Measurements from ENCODE around the gene B3GALT6. TPM values are rescaled to one million over a fixed set of nuclear protein-coding genes. Genes with fewer than 3 reads are reported as not detected.

B3GALT6 gene
- total RNA-seq, 5 donors from 2014 or later (not counting 1 experiment from before 2014, with no cell fraction given), result 10.0 to 30.4 (median 25.1) TPM

GRCh38 chr1:1215881-1216605 lies 16.0 kb upstream of the B3GALT6 start:
- peaks cover 13 to 93% of the 10 kb centered on the region in 2 experiments for H3K4me1 ChIP-seq (ENCODE audit: control insufficient read depth in 1 of 2, extremely low read depth in 1 of 2, insufficient read depth in 2 of 2, low read length in 2 of 2)
- H3K36me3 Mint-ChIP-seq, result peaks cover 20% of the 10 kb centered on the region
- peak overlapping the region in 1 of 3 donors; percentile 65 for H3K4me3 Mint-ChIP-seq
- 90% methylated on average over 18 of the region's 21 CpGs for WGBS (ENCODE audit: insufficient coverage)
- no peaks in the 10 kb centered on the region for H3K9me3 Mint-ChIP-seq
- H3K27me3 Mint-ChIP-seq, result no peaks in the 10 kb centered on the region
- CTCF ChIA-PET, result no interaction called here
- POLR2A ChIA-PET, result no interaction called here
- DNase-seq (no peak), ATAC-seq (replicated peaks in 1 of 4) (no peak)
- H3K27me3 ChIP-seq (replicated peaks in 1 of 2; ENCODE audit: control insufficient read depth in 2 of 2, extremely low read depth in 1 of 2, insufficient read depth in 2 of 2, low read length in 1 of 2), result no peaks in the 10 kb centered on the region
- H3K9me3 ChIP-seq, result no peaks in the 10 kb centered on the region
- H3K36me3 ChIP-seq (ENCODE audit: control insufficient read depth in 2 of 2, extremely low read depth in 1 of 2, insufficient read depth in 1 of 2, low read length in 1 of 2), result peaks cover 9 to 32% of the 10 kb centered on the region in 2 donors
- H3K4me3 ChIP-seq (ENCODE audit: control insufficient read depth in 1 of 2, extremely low read depth in 1 of 2, low read length in 1 of 2), result no peak overlapping the region
- H3K27ac Mint-ChIP-seq, result peak overlapping the region; percentile 90 to 96
- H3K4me1 Mint-ChIP-seq, result peaks cover 17 to 50% (median 31%) of the 10 kb centered on the region in 3 donors
- H3K27ac ChIP-seq (ENCODE audit: low read length), result peak overlapping the region; percentile 81

- CTCF ChIA-PET, result interaction anchor here in 1 of 2 donors (0.7 kb wide), 1 partner anchor 16 kb away, joined by 3 read pairs; no protein-coding TSS in a partner anchor
- Histone ChIP-seq H3K27ac (ENCODE audit: low read length) (peak overlapping the region; percentile 81), H3K4me1 (ENCODE audit: control insufficient read depth in 1 of 2, extremely low read depth in 1 of 2, insufficient read depth in 2 of 2, low read length in 2 of 2) (peaks cover 13 to 89% of the 10 kb centered on the region in 2 experiments), H3K9me3 (no peaks in the 10 kb centered on the region), H3K4me3 (ENCODE audit: control insufficient read depth in 1 of 2, extremely low read depth in 1 of 2, low read length in 1 of 2) (no peak overlapping the region), H3K27me3 (replicated peaks in 1 of 2; ENCODE audit: control insufficient read depth in 2 of 2, extremely low read depth in 1 of 2, insufficient read depth in 2 of 2, low read length in 1 of 2) (no peaks in the 10 kb centered on the region), H3K36me3 (ENCODE audit: control insufficient read depth in 2 of 2, extremely low read depth in 1 of 2, insufficient read depth in 1 of 2, low read length in 1 of 2) (peaks cover 9 to 41% of the 10 kb centered on the region in 2 donors)
- WGBS (ENCODE audit: insufficient coverage), result 82% methylated on average over 64 of the region's 74 CpGs
- Mint-ChIP-seq H3K27me3 (no peaks in the 10 kb centered on the region), H3K9me3 (no peaks in the 10 kb centered on the region), H3K27ac (peak overlapping the region; percentile 90 to 96), H3K4me1 (peaks cover 17 to 48% (median 29%) of the 10 kb centered on the region in 3 donors), H3K4me3 (peak overlapping the region; percentile 21 to 55 (median 31)), H3K36me3 (peaks cover 24% of the 10 kb centered on the region)
- DNase-seq (peak in 19 of 35 experiments; percentile 30 to 73 (median 44)), ATAC-seq (replicated peaks in 1 of 4) (peak in 3 of 4 experiments; percentile 12 to 30 (median 25))
- POLR2A ChIA-PET, result no interaction called here
These were observed 15.0 kb upstream of the B3GALT6 start for GRCh38 chr1:1216770-1217620.

GRCh38 chr1:1217621-1218523 lies 14.2 kb upstream of the B3GALT6 start:
- Histone ChIP-seq H3K4me3 (ENCODE audit: control insufficient read depth in 1 of 2, extremely low read depth in 1 of 2, low read length in 1 of 2) (no peak overlapping the region), H3K27me3 (replicated peaks in 1 of 2; ENCODE audit: control insufficient read depth in 2 of 2, extremely low read depth in 1 of 2, insufficient read depth in 2 of 2, low read length in 1 of 2) (no peaks in the 10 kb centered on the region), H3K27ac (ENCODE audit: low read length) (peak overlapping the region; percentile 71), H3K9me3 (no peaks in the 10 kb centered on the region), H3K36me3 (ENCODE audit: control insufficient read depth in 2 of 2, extremely low read depth in 1 of 2, insufficient read depth in 1 of 2, low read length in 1 of 2) (peaks cover 15 to 49% of the 10 kb centered on the region in 2 donors), H3K4me1 (ENCODE audit: control insufficient read depth in 1 of 2, extremely low read depth in 1 of 2, insufficient read depth in 2 of 2, low read length in 2 of 2) (peaks cover 10 to 83% of the 10 kb centered on the region in 2 experiments)
- H3K4me3 Mint-ChIP-seq, result no peak overlapping the region
- ATAC-seq (replicated peaks in 1 of 4), result no peak
- H3K27ac Mint-ChIP-seq, result peak overlapping the region in 1 of 2 donors; percentile 23
- 87% methylated on average over 52 of the region's 52 CpGs for WGBS (ENCODE audit: insufficient coverage)
- H3K27me3 Mint-ChIP-seq, result no peaks in the 10 kb centered on the region
- H3K4me1 Mint-ChIP-seq, result peaks cover 21 to 50% (median 31%) of the 10 kb centered on the region in 3 donors
- CTCF ChIA-PET, result interaction anchor here in 1 of 2 donors (0.7 kb wide), 1 partner anchor 17 kb away, joined by 3 read pairs; no protein-coding TSS in a partner anchor
- H3K9me3 Mint-ChIP-seq, result no peaks in the 10 kb centered on the region
- peaks cover 27% of the 10 kb centered on the region for H3K36me3 Mint-ChIP-seq
- POLR2A ChIA-PET, result no interaction called here
- peak in 2 of 35 experiments; percentile 27 to 52 for DNase-seq

DNA sequence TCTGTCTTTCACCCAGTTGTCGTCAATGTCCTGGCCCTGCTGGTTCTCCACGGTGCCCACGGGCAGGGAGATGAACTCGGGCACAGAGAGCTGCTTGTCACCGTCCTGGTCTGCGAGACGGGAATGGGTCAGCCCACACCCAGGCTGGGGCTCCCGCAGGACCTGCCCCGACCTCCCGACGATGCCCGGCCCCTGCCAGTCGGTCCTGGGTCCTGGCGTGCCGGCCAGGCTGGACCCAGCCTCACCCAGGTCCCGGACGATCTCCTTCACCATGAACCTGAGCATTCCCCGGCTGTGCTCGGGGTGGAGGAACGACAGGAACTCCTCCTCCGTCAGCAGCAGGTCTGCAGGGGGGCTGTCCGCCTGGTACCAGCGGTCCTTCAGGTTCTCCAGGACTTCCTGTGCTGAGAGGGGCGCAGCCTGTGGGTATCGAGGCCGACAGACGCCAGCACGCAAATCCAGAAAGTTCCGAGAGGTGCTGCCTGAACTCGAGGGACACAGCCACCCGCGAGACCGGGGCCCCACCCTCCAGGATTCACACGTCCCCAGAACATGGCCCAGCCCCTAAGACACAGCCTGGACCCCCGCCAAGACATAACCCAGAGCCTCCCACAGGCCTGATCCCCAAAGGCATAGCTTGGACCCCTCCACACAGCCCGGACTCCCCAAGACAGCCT lies 13.4 kb upstream of the B3GALT6 start:
- Histone ChIP-seq H3K4me1 (ENCODE audit: control insufficient read depth in 1 of 2, extremely low read depth in 1 of 2, insufficient read depth in 2 of 2, low read length in 2 of 2) (peaks cover 5 to 75% of the 10 kb centered on the region in 2 experiments), H3K9me3 (no peaks in the 10 kb centered on the region), H3K36me3 (ENCODE audit: control insufficient read depth in 2 of 2, extremely low read depth in 1 of 2, insufficient read depth in 1 of 2, low read length in 1 of 2) (peaks cover 16 to 56% of the 10 kb centered on the region in 2 donors), H3K27me3 (replicated peaks in 1 of 2; ENCODE audit: control insufficient read depth in 2 of 2, extremely low read depth in 1 of 2, insufficient read depth in 2 of 2, low read length in 1 of 2) (no peaks in the 10 kb centered on the region), H3K27ac (ENCODE audit: low read length) (peak overlapping the region; percentile 71), H3K4me3 (ENCODE audit: control insufficient read depth in 1 of 2, extremely low read depth in 1 of 2, low read length in 1 of 2) (no peak overlapping the region)
- POLR2A ChIA-PET, result no interaction called here
- CTCF ChIA-PET, result no interaction called here
- ATAC-seq (replicated peaks in 1 of 4), result no peak
- peaks cover 26 to 51% (median 31%) of the 10 kb centered on the region in 3 donors for H3K4me1 Mint-ChIP-seq
- 96% methylated on average over 31 of the region's 36 CpGs for WGBS (ENCODE audit: insufficient coverage)
- H3K27ac Mint-ChIP-seq, result no peak overlapping the region
- no peaks in the 10 kb centered on the region for H3K9me3 Mint-ChIP-seq
- H3K36me3 Mint-ChIP-seq, result peaks cover 32% of the 10 kb centered on the region
- H3K4me3 Mint-ChIP-seq, result no peak overlapping the region
- H3K27me3 Mint-ChIP-seq, result no peaks in the 10 kb centered on the region
- no peak for DNase-seq

- Histone ChIP-seq H3K36me3 (ENCODE audit: control insufficient read depth in 2 of 2, extremely low read depth in 1 of 2, insufficient read depth in 1 of 2, low read length in 1 of 2) (peaks cover 16 to 61% of the 10 kb centered on the region in 2 donors), H3K9me3 (no peaks in the 10 kb centered on the region), H3K4me3 (ENCODE audit: control insufficient read depth in 1 of 2, extremely low read depth in 1 of 2, low read length in 1 of 2) (no peak overlapping the region), H3K4me1 (ENCODE audit: control insufficient read depth in 1 of 2, extremely low read depth in 1 of 2, insufficient read depth in 2 of 2, low read length in 2 of 2) (peaks cover 1 to 68% of the 10 kb centered on the region in 2 experiments), H3K27me3 (replicated peaks in 1 of 2; ENCODE audit: control insufficient read depth in 2 of 2, extremely low read depth in 1 of 2, insufficient read depth in 2 of 2, low read length in 1 of 2) (no peaks in the 10 kb centered on the region), H3K27ac (ENCODE audit: low read length) (peak overlapping the region; percentile 70)
- Mint-ChIP-seq H3K4me1 (peaks cover 24 to 48% (median 29%) of the 10 kb centered on the region in 3 donors), H3K27me3 (no peaks in the 10 kb centered on the region), H3K27ac (peak overlapping the region in 1 of 2 donors; percentile 52), H3K36me3 (peaks cover 35% of the 10 kb centered on the region), H3K4me3 (no peak overlapping the region), H3K9me3 (no peaks in the 10 kb centered on the region)
- WGBS (ENCODE audit: insufficient coverage), result 54% methylated on average over 18 of the region's 20 CpGs
- peak in 2 of 4 experiments; percentile 6 to 13 for ATAC-seq (replicated peaks in 1 of 4)
- POLR2A ChIA-PET, result no interaction called here
- CTCF ChIA-PET, result no interaction called here
- peak in 9 of 35 experiments; percentile 16 to 70 (median 41) for DNase-seq
These were observed 12.7 kb upstream of the B3GALT6 start for GRCh38 chr1:1219341-1219740.

All from T-cell (primary cell).